ENCODE results near the gene NRG3. TPM values are rescaled to one million over a fixed set of nuclear protein-coding genes. Genes with fewer than 3 reads are reported as not detected.

Gene NRG3
- total RNA-seq, 6 donors from 2014 or later: 0.44 to 2.7 (median 1.5) TPM; not detected in 1

GRCh38 chr10:82267014-82267413 is 392.0 kb downstream of the NRG3 start:
- ATAC-seq (ENCODE audit: low FRiP score in 2 of 2): peak in 1 of 2 donors; percentile 25
- WGBS, 2 donors: 63 to 65% methylated on average over 2 of the region's 2 CpGs

GRCh38 chr10:82267465-82267864 is 392.5 kb downstream of the NRG3 start:
- H3K36me3 ChIP-seq: no peaks in the 10 kb centered on the region
- H3K27ac ChIP-seq: no peak overlapping the region
- no peaks in the 10 kb centered on the region for H3K4me1 ChIP-seq
- ATAC-seq (ENCODE audit: low FRiP score in 2 of 2): no peak
- no peak overlapping the region for H3K4me3 ChIP-seq
- no peak for DNase-seq
- WGBS, 2 donors: 94 to 97% methylated on average over 2 of the region's 2 CpGs
- no peaks in the 10 kb centered on the region for H3K9me3 ChIP-seq
- no peaks in the 10 kb centered on the region for H3K27me3 ChIP-seq
- TF ChIP-seq POLR2AphosphoS5 (IDR thresholded peaks at IDR 0.05) (no peak), POLR2A (IDR thresholded peaks at IDR 0.05) (no peak), EP300 (IDR thresholded peaks at IDR 0.05) (no peak), CTCF (IDR thresholded peaks at IDR 0.05) (no peak)

More at GRCh38 chr10:82267014-82267413, 392.0 kb downstream of the NRG3 start:
- Histone ChIP-seq H3K27ac (no peak overlapping the region), H3K36me3 (no peaks in the 10 kb centered on the region), H3K4me3 (no peak overlapping the region), H3K4me1 (no peaks in the 10 kb centered on the region), H3K9me3 (no peaks in the 10 kb centered on the region), H3K27me3 (no peaks in the 10 kb centered on the region)
- TF ChIP-seq POLR2AphosphoS5 (IDR thresholded peaks at IDR 0.05) (no peak), POLR2A (IDR thresholded peaks at IDR 0.05) (no peak), EP300 (IDR thresholded peaks at IDR 0.05) (no peak), CTCF (IDR thresholded peaks at IDR 0.05) (no peak)
- DNase-seq: no peak

GRCh38 chr10:82267960-82268359 is 393.0 kb downstream of the NRG3 start:
- Histone ChIP-seq H3K4me1 (no peaks in the 10 kb centered on the region), H3K4me3 (no peak overlapping the region), H3K36me3 (no peaks in the 10 kb centered on the region), H3K27me3 (no peaks in the 10 kb centered on the region), H3K27ac (no peak overlapping the region), H3K9me3 (no peaks in the 10 kb centered on the region)
- TF ChIP-seq CTCF (IDR thresholded peaks at IDR 0.05): no peak
- TF ChIP-seq EP300 (IDR thresholded peaks at IDR 0.05): no peak
- no peak for TF ChIP-seq POLR2AphosphoS5 (IDR thresholded peaks at IDR 0.05)
- TF ChIP-seq POLR2A (IDR thresholded peaks at IDR 0.05): no peak
- no peak for DNase-seq
- ATAC-seq (ENCODE audit: low FRiP score in 2 of 2): no peak
- whole genome bisulfite sequencing, 2 donors: 78 to 80% methylated on average over 2 of the region's 2 CpGs

GRCh38 chr10:82277591-82277990 is 402.6 kb downstream of the NRG3 start:
- 58 to 66% methylated on average over 1 of the region's 1 CpG for WGBS, 2 donors
- Histone ChIP-seq H3K36me3 (no peaks in the 10 kb centered on the region), H3K4me3 (no peak overlapping the region), H3K9me3 (no peaks in the 10 kb centered on the region), H3K27me3 (no peaks in the 10 kb centered on the region), H3K4me1 (peaks cover 0 to 3% (median 0%) of the 10 kb centered on the region in 4 donors), H3K27ac (no peak overlapping the region)
- ATAC-seq (ENCODE audit: low FRiP score in 2 of 2) (no peak), DNase-seq (no peak)
- TF ChIP-seq CTCF (IDR thresholded peaks at IDR 0.05) (no peak), EP300 (IDR thresholded peaks at IDR 0.05) (no peak)

GRCh38 chr10:82278401-82279182 is 403.6 kb downstream of the NRG3 start:
- peak overlapping the region in 2 of 4 donors; percentile 20 to 27 for H3K27ac ChIP-seq
- TF ChIP-seq EP300 (IDR thresholded peaks at IDR 0.05) (no peak), CTCF (IDR thresholded peaks at IDR 0.05) (no peak), POLR2A (IDR thresholded peaks at IDR 0.05) (no peak), POLR2AphosphoS5 (IDR thresholded peaks at IDR 0.05) (no peak)
- H3K4me3 ChIP-seq: no peak overlapping the region

More at GRCh38 chr10:82278401-82279182, 403.6 kb downstream of the NRG3 start:
- WGBS, 2 donors: 46 to 50% methylated on average over 10 of the region's 10 CpGs
- no peak for ATAC-seq (ENCODE audit: low FRiP score in 2 of 2)
- H3K27me3 ChIP-seq: no peaks in the 10 kb centered on the region
- no peaks in the 10 kb centered on the region for H3K9me3 ChIP-seq
- no peak for DNase-seq
- H3K36me3 ChIP-seq: no peaks in the 10 kb centered on the region
- H3K4me1 ChIP-seq: peaks cover 0 to 3% (median 0%) of the 10 kb centered on the region in 4 donors

All from upper lobe of left lung (tissue), 6 donors.